Measurements from ENCODE around the gene RIPK4.

- TF ChIP-seq, protein P1, sequence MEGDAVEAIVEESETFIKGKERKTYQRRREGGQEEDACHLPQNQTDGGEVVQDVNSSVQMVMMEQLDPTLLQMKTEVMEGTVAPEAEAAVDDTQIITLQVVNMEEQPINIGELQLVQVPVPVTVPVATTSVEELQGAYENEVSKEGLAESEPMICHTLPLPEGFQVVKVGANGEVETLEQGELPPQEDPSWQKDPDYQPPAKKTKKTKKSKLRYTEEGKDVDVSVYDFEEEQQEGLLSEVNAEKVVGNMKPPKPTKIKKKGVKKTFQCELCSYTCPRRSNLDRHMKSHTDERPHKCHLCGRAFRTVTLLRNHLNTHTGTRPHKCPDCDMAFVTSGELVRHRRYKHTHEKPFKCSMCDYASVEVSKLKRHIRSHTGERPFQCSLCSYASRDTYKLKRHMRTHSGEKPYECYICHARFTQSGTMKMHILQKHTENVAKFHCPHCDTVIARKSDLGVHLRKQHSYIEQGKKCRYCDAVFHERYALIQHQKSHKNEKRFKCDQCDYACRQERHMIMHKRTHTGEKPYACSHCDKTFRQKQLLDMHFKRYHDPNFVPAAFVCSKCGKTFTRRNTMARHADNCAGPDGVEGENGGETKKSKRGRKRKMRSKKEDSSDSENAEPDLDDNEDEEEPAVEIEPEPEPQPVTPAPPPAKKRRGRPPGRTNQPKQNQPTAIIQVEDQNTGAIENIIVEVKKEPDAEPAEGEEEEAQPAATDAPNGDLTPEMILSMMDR (IDR thresholded peaks at IDR 0.05): no peak
- no peak for TF ChIP-seq POLR2AphosphoS5 (IDR thresholded peaks at IDR 0.05; ENCODE audit: low read depth, low read length)
These were observed 75.4 kb downstream of the RIPK4 start for GRCh38 chr21:41691205-41692184.

Data from Panc1 (cell line).